SU-DHL-6 (cell line): Measurements from ENCODE around the gene DDX24.

Experiments
- H2AFZ ChIP-seq: fragments of 200-600 bp; sonication (generic); 2 replicates; pipeline ENCODE4 v1.6.1; 2014; ENCODE audit warnings: low read depth, mild to moderate bottlenecking, moderate library complexity, mixed read lengths, antibody characterized with exemption, low read length; ENCODE audit not compliant: severe bottlenecking
- H3F3A ChIP-seq: fragments of 200-600 bp; shearing (Covaris generic); 2 replicates; pipeline ENCODE4 v1.6.0; 2016; ENCODE audit warnings: antibody characterized with exemption, mild to moderate bottlenecking; ENCODE audit not compliant: insufficient read depth
- H3K27ac ChIP-seq: fragments of 200-600 bp; sonication (generic); 2 replicates; pipeline ENCODE4 v1.5.1; 2016; ENCODE audit warnings: low read depth, mild to moderate bottlenecking, low read length, moderate library complexity, mixed read lengths
- H3K27me3 ChIP-seq: fragments of 200-600 bp; sonication (generic), shearing (Covaris generic); 2 replicates; pipeline ENCODE4 v1.6.0; 2014; ENCODE audit warnings: mild to moderate bottlenecking, low read length
- H3K36me3 ChIP-seq: fragments of 200-600 bp; sonication (generic); 2 replicates; pipeline ENCODE4 v1.6.1; 2014; ENCODE audit warnings: mild to moderate bottlenecking, low read length, mixed read lengths
- H3K4me2 ChIP-seq: fragments of 300-600, 200-600 bp; shearing (Covaris generic), sonication (generic); 2 replicates; pipeline ENCODE4 v1.6.0; 2014; ENCODE audit warnings: low read length, low read depth, mild to moderate bottlenecking; ENCODE audit not compliant: poor library complexity, severe bottlenecking
- H3K4me3 ChIP-seq: fragments of 200-600 bp; sonication (generic); 2 replicates; pipeline ENCODE4 v1.5.1; 2014; ENCODE audit warnings: antibody characterized with exemption, low read length, mild to moderate bottlenecking, mixed read lengths; ENCODE audit not compliant: insufficient read depth, poor library complexity, severe bottlenecking
- H3K79me2 ChIP-seq: fragments of 200-600 bp; sonication (generic); 2 replicates; pipeline ENCODE4 v1.6.1; 2014; ENCODE audit warnings: mild to moderate bottlenecking, low read length, moderate library complexity; ENCODE audit not compliant: insufficient read depth
- H3K9ac ChIP-seq: fragments of 200-600 bp; sonication (generic); 2 replicates; pipeline ENCODE4 v1.7.0; 2014; ENCODE audit warnings: mild to moderate bottlenecking, low read length
- H3K9me2 ChIP-seq: fragments of 200-600 bp; sonication (generic); replicated peaks from 2 replicates; pipeline ENCODE4 v1.6.1; 2014; ENCODE audit warnings: low read length; ENCODE audit not compliant: insufficient read depth
- H3K9me3 ChIP-seq: fragments of 200-600 bp; sonication (generic); 2 replicates; pipeline ENCODE4 v1.6.1; 2014; ENCODE audit warnings: low read length, mixed read lengths; ENCODE audit not compliant: insufficient read depth
- H4K20me1 ChIP-seq: fragments of 200-600 bp; sonication (generic); 2 replicates; pipeline ENCODE4 v1.6.1; 2014; ENCODE audit warnings: low read depth, mild to moderate bottlenecking, antibody characterized with exemption, low read length, moderate library complexity, mixed read lengths
- CTCF ChIP-seq: fragments of 200-600 bp; sonication (generic); IDR thresholded peaks from one replicate; pipeline ENCODE4 v1.5.1; 2017; ENCODE audit warnings: antibody characterized with exemption, mild to moderate bottlenecking, low read length, moderate library complexity; ENCODE audit not compliant: insufficient read depth, poor library complexity, severe bottlenecking
- EZH2phosphoT487 ChIP-seq: fragments of 200-600 bp; sonication (generic), shearing (Covaris generic); conservative IDR thresholded peaks from 2 replicates; pipeline ENCODE4 v1.6.1; 2018; ENCODE audit warnings: mild to moderate bottlenecking, antibody characterized with exemption, low read length, moderate library complexity, mixed read lengths

Gene DDX24

GRCh38 chr14:94029265-94029664 is 51.7 kb downstream of the DDX24 start:
- Histone ChIP-seq H3K9ac (no peak overlapping the region), H2AFZ (no peak overlapping the region), H3K27me3 (no peaks in the 10 kb centered on the region), H3K4me2 (no peak overlapping the region), H4K20me1 (no peaks in the 10 kb centered on the region), H3K9me2 (no peaks in the 10 kb centered on the region), H3K79me2 (no peaks in the 10 kb centered on the region), H3K27ac (no peak overlapping the region), H3K36me3 (no peaks in the 10 kb centered on the region), H3F3A (no peaks in the 10 kb centered on the region), H3K9me3 (no peaks in the 10 kb centered on the region), H3K4me3 (no peak overlapping the region)
- no peak for TF ChIP-seq EZH2phosphoT487
- no peak for TF ChIP-seq CTCF

GRCh38 chr14:94028450-94028826 is 52.6 kb downstream of the DDX24 start:
- Histone ChIP-seq H3K4me3 (no peak overlapping the region), H4K20me1 (no peaks in the 10 kb centered on the region), H3K36me3 (no peaks in the 10 kb centered on the region), H3K9me3 (no peaks in the 10 kb centered on the region), H3K27me3 (no peaks in the 10 kb centered on the region), H3F3A (no peaks in the 10 kb centered on the region), H3K27ac (no peak overlapping the region), H3K79me2 (no peaks in the 10 kb centered on the region), H3K4me2 (no peak overlapping the region), H3K9me2 (no peaks in the 10 kb centered on the region), H2AFZ (no peak overlapping the region), H3K9ac (no peak overlapping the region)
- TF ChIP-seq CTCF (no peak), EZH2phosphoT487 (no peak)

- Histone ChIP-seq H4K20me1 (no peaks in the 10 kb centered on the region), H2AFZ (no peak overlapping the region), H3K79me2 (no peaks in the 10 kb centered on the region), H3F3A (no peaks in the 10 kb centered on the region), H3K27ac (no peak overlapping the region), H3K36me3 (no peaks in the 10 kb centered on the region), H3K4me3 (no peak overlapping the region), H3K9ac (no peak overlapping the region), H3K4me2 (no peak overlapping the region), H3K9me2 (no peaks in the 10 kb centered on the region), H3K27me3 (no peaks in the 10 kb centered on the region), H3K9me3 (no peaks in the 10 kb centered on the region)
- TF ChIP-seq EZH2phosphoT487 (no peak), CTCF (no peak)
Observed at GRCh38 chr14:94027566-94028449, 53.2 kb downstream of the DDX24 start.
